Measurements from ENCODE around the gene C10orf71. TPM values are rescaled to one million over a fixed set of nuclear protein-coding genes. Genes with fewer than 3 reads are reported as not detected.

The C10orf71 gene
- total and polyA plus RNA-seq, 2 of the 8 experiments (the other 6 are each of a cell fraction or from before 2014, with no cell fraction given) = not detected

GRCh38 chr10:49362596-49363260 is 63.8 kb downstream of the C10orf71 start:
- H4K20me1 ChIP-seq (replicated peaks in 1 of 2; ENCODE audit: control insufficient read depth in 1 of 2, insufficient read depth in 2 of 2, low read length in 2 of 2) = no peaks in the 10 kb centered on the region
- no peak overlapping the region for H3K27ac ChIP-seq (ENCODE audit: low read depth, low read length)
- no peak overlapping the region for H3K18ac ChIP-seq (ENCODE audit: extremely low read depth, low read length)
- H3K56ac ChIP-seq (replicated peaks; ENCODE audit: insufficient read length, low read depth, low read length) = no peak overlapping the region
- DNase-seq (ENCODE audit: low read depth in 1 of 2, low spot score in 2 of 2) (no peak), FAIRE-seq (no peak)
- no peak overlapping the region for H4K5ac ChIP-seq (ENCODE audit: insufficient read length, low read depth, low read length)
- no peak overlapping the region for H2BK120ac ChIP-seq (replicated peaks; ENCODE audit: low read depth, low read length)
- no peaks in the 10 kb centered on the region for H3K79me1 ChIP-seq (ENCODE audit: low read depth, low read length)
- no peaks in the 10 kb centered on the region for H3K36me3 ChIP-seq (ENCODE audit: control insufficient read depth in 2 of 4, insufficient read depth in 4 of 4, low read length in 3 of 4)
- ChIA-PET POLR2A (ENCODE audit: partially characterized antibody) (interaction anchor here (1.3 kb wide), 1 partner anchor 38 kb away, joined by 3 read pairs; no protein-coding TSS in a partner anchor), CTCF (ENCODE audit: partially characterized antibody) (interaction anchor here (0.6 to 3.2 kb wide), 8 partner anchors 10 to 958 kb away, joined by 3 to 14 read pairs (median 3); no protein-coding TSS in a partner anchor)
- no peak overlapping the region for H2AFZ ChIP-seq (ENCODE audit: low read length)
- no peak overlapping the region for H3K4me3 ChIP-seq (ENCODE audit: extremely low read depth in 1 of 4, insufficient read depth in 2 of 4, low read depth in 3 of 4, low read length in 4 of 4)
- no peak overlapping the region for H3K4me2 ChIP-seq (ENCODE audit: insufficient read depth in 1 of 2, low read depth in 2 of 2, low read length in 2 of 2)
- no peak overlapping the region for H3K9ac ChIP-seq (replicated peaks in 1 of 4; ENCODE audit: extremely low read depth in 1 of 4, low read depth in 3 of 4, low read length in 3 of 4)
- H2BK5ac ChIP-seq (ENCODE audit: low read depth, low read length) = no peak overlapping the region
- no peak overlapping the region for H2BK20ac ChIP-seq (ENCODE audit: low read length)
- H3K4ac ChIP-seq (replicated peaks; ENCODE audit: insufficient read length, low read depth, low read length) = no peak overlapping the region
- H3K79me2 ChIP-seq (ENCODE audit: control insufficient read depth in 1 of 2, insufficient read depth in 2 of 2, low read length in 2 of 2) = no peaks in the 10 kb centered on the region
- no peaks in the 10 kb centered on the region for H3K23me2 ChIP-seq (ENCODE audit: low read depth, low read length)
- H3K4me1 ChIP-seq (replicated peaks in 1 of 4; ENCODE audit: control insufficient read depth in 3 of 4, insufficient read depth in 4 of 4, low read length in 3 of 4) = peaks cover 0 to 10% (median 7%) of the 10 kb centered on the region in 4 experiments; a peak in 5 of 7 replicates
- no peak overlapping the region for H4K91ac ChIP-seq (replicated peaks; ENCODE audit: insufficient read length, low read length)
- no peak overlapping the region for H3K23ac ChIP-seq (ENCODE audit: insufficient read length)
- no peak overlapping the region for H4K8ac ChIP-seq (ENCODE audit: extremely low read depth, insufficient read depth, low read length)
- no peak overlapping the region for H2AK5ac ChIP-seq (ENCODE audit: low read depth, low read length)
- 89% methylated on average over 10 of the region's 10 CpGs; no CpG with 5 or more reads in 1 of the 2 experiments for WGBS, 2 experiments (ENCODE audit: extremely low coverage in 1 of 2, insufficient coverage in 1 of 2, insufficient read length in 1 of 2, insufficient replicate concordance in 2 of 2, low coverage in 1 of 2, low lambda C conversion rate in 2 of 2, missing lambda C conversion rate in 1 of 2)
- no peaks in the 10 kb centered on the region for H3K27me3 ChIP-seq (replicated peaks in 1 of 4; ENCODE audit: control insufficient read depth in 3 of 4, extremely low read depth in 1 of 4, insufficient read depth in 3 of 4, low read length in 3 of 4)
- no peak overlapping the region for H2BK15ac ChIP-seq (ENCODE audit: low read length)
- no peak overlapping the region for H3K14ac ChIP-seq (ENCODE audit: insufficient read length)
- H2BK12ac ChIP-seq (ENCODE audit: low read depth, low read length) = no peak overlapping the region
- no peaks in the 10 kb centered on the region for H3K9me3 ChIP-seq (ENCODE audit: insufficient read depth in 2 of 2, low read depth in 1 of 2, low read length in 1 of 2)
- TF ChIP-seq MAX (IDR thresholded peaks at IDR 0.05) (no peak), POLR2AphosphoS5 (IDR thresholded peaks at IDR 0.05; ENCODE audit: low read depth, low read length) (no peak), CBX5 (IDR thresholded peaks at IDR 0.05; ENCODE audit: low read depth, low read length) (no peak), USF2 (IDR thresholded peaks at IDR 0.05; ENCODE audit: low read length) (no peak)
